GM23248 (cell line): ENCODE measurements around the gene RNF121.

Experiments used
- EZH2 ChIP-seq: fragments of 200-600 bp; sonication (generic); IDR thresholded peaks from 2 replicates; pipeline ENCODE4 v1.6.1; 2018; ENCODE audit warnings: antibody characterized with exemption, mild to moderate bottlenecking; ENCODE audit not compliant: insufficient read depth, poor library complexity, severe bottlenecking
- EZH2phosphoT487 ChIP-seq: fragments of 200-600 bp; sonication (generic); IDR thresholded peaks from 2 replicates; pipeline ENCODE4 v1.6.1; 2018; ENCODE audit warnings: antibody characterized with exemption, moderate library complexity, mild to moderate bottlenecking, low read depth; ENCODE audit not compliant: insufficient read depth

DNA sequence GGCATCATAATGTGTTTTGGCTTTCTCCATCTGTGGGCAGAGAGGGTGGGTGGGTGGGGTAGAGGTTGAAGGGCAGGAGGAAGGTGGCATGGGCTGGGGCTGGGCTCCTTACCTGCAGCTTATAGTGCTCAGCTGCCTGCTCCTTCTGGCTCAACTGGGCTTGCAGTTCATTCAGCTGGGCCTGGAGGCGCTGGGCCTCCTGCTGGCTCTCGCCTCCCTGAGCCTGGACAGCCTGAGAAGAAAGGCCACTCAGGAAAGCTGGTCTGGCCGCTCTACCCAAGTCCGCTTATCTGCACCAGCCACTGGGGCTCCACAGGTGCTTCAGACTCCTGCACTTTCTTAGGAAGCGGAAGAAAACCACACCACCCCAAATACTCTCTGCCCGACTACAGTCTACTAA, 80.3 kb downstream of the RNF121 start:
- TF ChIP-seq EZH2phosphoT487 (no peak), EZH2 (no peak)
